Prostate gland (tissue), 2 donors: Measurements from ENCODE around the gene CD300A.

Source experiments
- POLR2AphosphoS5 ChIP-seq: sonication (generic); formaldehyde crosslinking; IDR thresholded peaks from one replicate; pipeline ENCODE4 v1.6.1; 2017; ENCODE audit warnings: antibody characterized with exemption
- TF ChIP-seq, protein P1 (sequence below), 4 experiments: fragments of 200-600 bp in 2 of 4; fragments of 450-650 bp in 2 of 4; sonication (generic) in 2 of 4; IDR thresholded peaks; 1 replicate in 3 of 4; 2 replicates in 1 of 4; pipeline ENCODE4 v1.5.1; 2016 to 2019; ENCODE audit warnings: antibody characterized with exemption in 4 of 4, mild to moderate bottlenecking in 2 of 4, moderate library complexity in 2 of 4

GRCh38 chr17:74452033-74452840 is 14.2 kb upstream of the CD300A start:
- TF ChIP-seq, protein P1, sequence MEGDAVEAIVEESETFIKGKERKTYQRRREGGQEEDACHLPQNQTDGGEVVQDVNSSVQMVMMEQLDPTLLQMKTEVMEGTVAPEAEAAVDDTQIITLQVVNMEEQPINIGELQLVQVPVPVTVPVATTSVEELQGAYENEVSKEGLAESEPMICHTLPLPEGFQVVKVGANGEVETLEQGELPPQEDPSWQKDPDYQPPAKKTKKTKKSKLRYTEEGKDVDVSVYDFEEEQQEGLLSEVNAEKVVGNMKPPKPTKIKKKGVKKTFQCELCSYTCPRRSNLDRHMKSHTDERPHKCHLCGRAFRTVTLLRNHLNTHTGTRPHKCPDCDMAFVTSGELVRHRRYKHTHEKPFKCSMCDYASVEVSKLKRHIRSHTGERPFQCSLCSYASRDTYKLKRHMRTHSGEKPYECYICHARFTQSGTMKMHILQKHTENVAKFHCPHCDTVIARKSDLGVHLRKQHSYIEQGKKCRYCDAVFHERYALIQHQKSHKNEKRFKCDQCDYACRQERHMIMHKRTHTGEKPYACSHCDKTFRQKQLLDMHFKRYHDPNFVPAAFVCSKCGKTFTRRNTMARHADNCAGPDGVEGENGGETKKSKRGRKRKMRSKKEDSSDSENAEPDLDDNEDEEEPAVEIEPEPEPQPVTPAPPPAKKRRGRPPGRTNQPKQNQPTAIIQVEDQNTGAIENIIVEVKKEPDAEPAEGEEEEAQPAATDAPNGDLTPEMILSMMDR (IDR thresholded peaks at IDR 0.05), result no peak
- no peak for TF ChIP-seq POLR2AphosphoS5
